DMS114 treated with DMSO at 0.1 percent for 48 hours (cell line): ENCODE results near the gene POLD1.
"Not testable (repeated sequence)": the region's sequence is repeated elsewhere in the genome, so short reads cannot be mapped to it uniquely, and the experiment has no call there.

Experiments used
- DNase-seq: peaks from one replicate; lab custom pipeline; 2025; ENCODE audit not compliant: unreplicated experiment; lab: John Stamatoyannopoulos, UW

The POLD1 gene

DNA sequence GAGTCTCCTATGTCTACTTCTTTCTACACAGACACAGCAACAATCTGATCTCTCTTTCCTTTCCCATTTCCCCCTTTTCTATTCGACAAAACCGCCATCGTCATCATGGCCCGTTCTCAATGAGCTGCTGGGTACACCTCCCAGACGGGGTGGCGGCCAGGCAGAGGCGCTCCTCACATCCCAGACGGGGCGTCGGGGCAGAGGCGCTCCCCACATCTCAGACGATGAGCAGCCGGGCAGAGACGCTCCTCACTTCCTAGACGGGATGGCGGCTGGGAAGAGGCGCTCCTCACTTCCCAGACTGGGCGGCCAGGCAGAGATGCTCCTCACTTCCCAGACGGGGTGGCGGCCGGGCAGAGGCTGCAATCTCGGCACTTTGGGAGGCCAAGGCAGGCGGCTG lies 6.8 kb downstream of the POLD1 start:
- DNase-seq: not testable (repeated sequence)

- DNase-seq: no peak
Measured at GRCh38 chr19:50392759-50393158, 8.6 kb downstream of the POLD1 start.

DNA sequence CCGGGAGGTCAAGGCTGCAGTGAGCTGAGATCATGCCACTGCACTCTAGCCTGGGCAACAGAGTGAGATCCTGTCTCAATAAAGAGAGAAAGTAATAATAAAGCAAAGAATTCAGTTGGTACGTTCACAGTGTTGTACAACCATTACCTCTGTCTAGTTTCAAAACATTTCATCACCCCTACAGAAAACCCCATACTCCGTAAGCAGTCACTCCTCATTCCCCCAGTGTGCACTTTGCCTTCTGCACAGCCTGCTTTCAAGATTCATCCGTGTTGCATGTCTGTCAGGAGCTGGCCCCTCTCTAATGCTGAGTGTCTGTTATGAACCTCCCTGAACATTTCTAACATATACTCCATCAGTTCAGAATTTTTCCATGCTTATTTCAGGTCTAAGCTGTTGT lies 9.4 kb downstream of the POLD1 start:
- DNase-seq: no peak

GRCh38 chr19:50394017-50394416 lies 9.9 kb downstream of the POLD1 start:
- no peak for DNase-seq

- no peak for DNase-seq
Measured at GRCh38 chr19:50398675-50399367, 14.7 kb downstream of the POLD1 start.

- DNase-seq: no peak
Measured at GRCh38 chr19:50399368-50399745, 15.2 kb downstream of the POLD1 start.

- no peak for DNase-seq
Measured at GRCh38 chr19:50401605-50402450, 17.7 kb downstream of the POLD1 start.

DNA sequence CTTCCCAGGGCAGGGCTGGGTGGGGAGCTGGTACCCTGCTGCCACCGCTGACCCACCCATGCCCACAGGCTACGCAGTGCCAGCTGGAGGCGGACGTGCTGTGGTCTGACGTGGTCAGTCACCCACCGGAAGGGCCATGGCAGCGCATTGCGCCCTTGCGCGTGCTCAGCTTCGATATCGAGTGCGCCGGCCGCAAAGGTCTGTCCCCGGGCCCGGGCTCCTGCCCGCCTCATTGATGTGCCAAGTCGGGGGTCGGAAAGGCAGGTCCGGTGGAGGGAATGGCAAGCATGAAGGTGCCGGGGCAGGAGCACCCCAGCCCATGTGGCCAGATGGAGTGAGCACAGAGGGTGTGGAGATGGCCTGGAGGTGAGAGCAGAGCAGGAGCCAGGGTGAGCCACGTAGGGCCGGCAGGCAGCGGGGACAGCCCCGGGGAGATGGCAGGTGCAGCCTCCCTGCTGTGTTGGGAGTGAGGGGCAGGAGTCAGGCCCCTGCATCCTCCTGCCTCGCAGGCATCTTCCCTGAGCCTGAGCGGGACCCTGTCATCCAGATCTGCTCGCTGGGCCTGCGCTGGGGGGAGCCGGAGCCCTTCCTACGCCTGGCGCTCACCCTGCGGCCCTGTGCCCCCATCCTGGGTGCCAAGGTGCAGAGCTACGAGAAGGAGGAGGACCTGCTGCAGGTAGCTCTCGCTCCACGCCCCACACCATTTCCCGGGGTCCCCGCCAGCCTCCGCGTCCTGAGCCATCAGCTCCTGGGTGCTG lies 18.6 kb downstream of the POLD1 start:
- no peak for DNase-seq

- DNase-seq: no peak
Measured at GRCh38 chr19:50406156-50406820, 22.1 kb downstream of the POLD1 start.

DNA sequence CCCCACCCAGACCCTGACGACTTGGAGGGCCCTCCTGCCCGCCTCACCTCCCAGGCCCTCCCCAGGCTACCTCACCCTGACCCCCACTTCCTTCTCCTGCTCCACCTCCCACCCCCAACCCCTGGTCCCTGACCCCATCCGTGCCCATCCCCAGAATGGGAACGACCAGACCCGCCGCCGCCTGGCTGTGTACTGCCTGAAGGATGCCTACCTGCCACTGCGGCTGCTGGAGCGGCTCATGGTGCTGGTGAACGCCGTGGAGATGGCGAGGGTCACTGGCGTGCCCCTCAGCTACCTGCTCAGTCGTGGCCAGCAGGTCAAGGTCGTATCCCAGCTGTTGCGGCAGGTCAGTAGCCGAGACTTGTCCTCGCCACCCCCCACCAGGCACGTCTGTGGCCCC lies 22.7 kb downstream of the POLD1 start:
- DNase-seq: no peak

DNA sequence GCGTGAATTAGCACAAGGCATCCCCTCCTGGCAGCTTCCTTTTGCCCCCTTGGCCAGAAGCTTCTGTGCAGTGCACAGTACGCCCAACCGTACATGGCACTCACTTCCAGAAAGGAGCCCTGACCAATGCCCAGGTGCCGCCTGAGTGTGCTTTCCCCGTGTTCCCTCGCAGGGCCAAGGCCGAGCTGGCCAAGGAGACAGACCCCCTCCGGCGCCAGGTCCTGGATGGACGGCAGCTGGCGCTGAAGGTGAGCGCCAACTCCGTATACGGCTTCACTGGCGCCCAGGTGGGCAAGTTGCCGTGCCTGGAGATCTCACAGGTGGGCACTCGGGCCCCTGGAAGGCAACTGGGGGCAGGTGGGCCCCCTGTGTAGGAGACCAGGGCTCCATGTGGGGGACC lies 25.2 kb downstream of the POLD1 start:
- DNase-seq: no peak

- DNase-seq: no peak
Measured at GRCh38 chr19:50410109-50410508, 26.0 kb downstream of the POLD1 start.

DNA sequence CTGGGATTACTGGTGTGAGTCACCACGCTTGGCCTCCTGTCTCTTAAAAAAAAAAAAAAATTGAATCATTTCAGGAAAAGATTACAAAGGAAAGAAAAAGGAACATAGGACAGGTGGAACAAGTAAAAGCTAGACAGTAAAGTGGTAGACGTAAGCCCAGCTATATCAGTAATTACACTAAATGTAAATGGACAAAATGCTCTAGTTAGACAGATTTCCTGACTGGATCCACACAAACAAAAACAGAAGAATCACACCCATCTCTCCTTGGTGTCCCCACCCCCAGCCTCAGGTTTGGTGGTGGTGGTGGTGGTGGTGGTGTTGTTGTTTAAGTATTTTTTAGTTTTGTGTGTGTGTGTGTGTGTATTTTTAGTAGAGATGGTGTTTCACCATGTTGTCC lies 28.3 kb downstream of the POLD1 start:
- DNase-seq: no peak

GRCh38 chr19:50413096-50413495 lies 28.9 kb downstream of the POLD1 start:
- DNase-seq: no peak

GRCh38 chr19:50413531-50413930 lies 29.4 kb downstream of the POLD1 start:
- no peak for DNase-seq

GRCh38 chr19:50414864-50415660 lies 30.9 kb downstream of the POLD1 start:
- no peak for DNase-seq

DNA sequence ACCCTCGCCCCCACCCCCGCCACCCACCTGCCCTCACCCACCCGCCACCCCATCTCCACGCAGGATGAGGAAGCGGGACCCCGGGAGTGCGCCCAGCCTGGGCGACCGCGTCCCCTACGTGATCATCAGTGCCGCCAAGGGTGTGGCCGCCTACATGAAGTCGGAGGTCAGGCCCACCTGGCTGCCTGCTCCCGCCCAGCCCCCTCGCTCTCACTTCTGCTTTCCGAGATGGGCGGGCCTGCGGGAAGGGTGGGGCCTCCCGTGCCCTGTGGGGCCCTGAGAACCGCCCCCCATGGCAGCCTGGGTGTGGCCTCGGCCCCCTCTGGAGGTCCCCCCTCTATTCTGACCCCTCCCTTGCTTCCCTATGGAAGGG lies 31.5 kb downstream of the POLD1 start:
- no peak for DNase-seq

DNA sequence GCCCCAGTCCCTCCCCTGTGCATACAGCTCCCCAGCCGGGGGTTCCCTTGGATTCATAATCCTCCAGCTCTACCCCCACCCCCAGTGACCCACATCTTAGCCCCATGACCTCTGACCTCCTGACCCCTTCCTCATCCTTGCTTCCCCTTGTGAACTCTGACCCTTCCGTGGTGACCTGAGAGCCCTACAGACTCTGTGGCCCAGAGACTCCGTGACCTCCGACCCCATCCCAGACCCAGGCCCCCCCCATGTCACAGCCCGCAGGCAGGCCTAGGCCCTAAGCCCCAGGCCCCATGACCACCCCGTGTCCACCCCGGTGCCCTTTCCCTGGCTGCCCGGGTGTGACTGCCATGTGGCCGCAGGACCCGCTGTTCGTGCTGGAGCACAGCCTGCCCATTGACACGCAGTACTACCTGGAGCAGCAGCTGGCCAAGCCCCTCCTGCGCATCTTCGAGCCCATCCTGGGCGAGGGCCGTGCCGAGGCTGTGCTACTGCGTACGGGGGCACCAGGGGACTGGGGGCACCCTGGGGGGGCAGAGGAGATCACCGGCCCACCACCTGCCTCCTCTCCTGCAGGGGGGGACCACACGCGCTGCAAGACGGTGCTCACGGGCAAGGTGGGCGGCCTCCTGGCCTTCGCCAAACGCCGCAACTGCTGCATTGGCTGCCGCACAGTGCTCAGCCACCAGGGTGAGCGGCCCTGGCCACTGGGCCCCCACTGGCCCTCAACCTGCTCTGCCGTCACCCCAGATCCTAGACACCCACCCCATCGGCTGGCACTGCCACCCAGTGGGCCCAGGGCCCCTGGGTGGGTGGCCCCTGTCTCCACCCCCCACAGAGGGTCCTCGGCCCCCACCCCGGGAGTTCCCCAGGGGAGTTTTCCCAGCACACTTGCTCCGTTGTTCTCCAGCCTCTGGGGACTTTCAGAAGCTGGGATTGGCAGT lies 32.2 kb downstream of the POLD1 start:
- DNase-seq: no peak
